HG03139 (cell line): ENCODE data around the gene TUBGCP6.
A peak's percentile ranks its signal among the peaks of the same experiment; 100 is the strongest.
"Not testable (repeated sequence)": the region's sequence is repeated elsewhere in the genome, so short reads cannot be mapped to it uniquely, and the experiment has no call there.

ENCODE experiments used
- ATAC-seq: cut with Tn5 transposase; IDR thresholded peaks from one replicate; pipeline ENCODE4 v1.9.1; 2021; ENCODE audit not compliant: unreplicated experiment

TUBGCP6 gene

GRCh38 chr22:50213263-50213662, 31.6 kb downstream of the TUBGCP6 start:
- ATAC-seq = no peak

DNA sequence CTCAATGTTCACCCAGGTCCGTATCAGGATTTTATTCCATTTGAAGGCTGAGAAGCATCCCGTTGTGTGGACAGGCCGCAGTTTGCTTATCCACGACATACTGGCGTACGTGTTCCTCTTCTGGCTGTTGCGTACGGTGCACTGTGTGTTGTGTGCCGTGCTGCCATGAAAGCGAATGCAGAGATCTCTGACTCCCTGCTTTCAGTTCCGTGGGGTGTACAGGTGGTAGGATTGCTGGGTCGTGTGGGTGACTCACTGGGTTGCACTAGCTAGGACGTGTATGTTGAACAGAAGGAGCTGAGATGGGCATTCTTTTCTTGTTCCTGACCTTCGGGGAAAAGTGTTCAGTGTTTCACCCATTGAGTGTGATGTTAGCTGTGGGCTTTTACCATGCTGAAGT, 33.7 kb downstream of the TUBGCP6 start:
- ATAC-seq = no peak

- no peak for ATAC-seq
These were observed 34.3 kb downstream of the TUBGCP6 start for GRCh38 chr22:50210378-50211139.

DNA sequence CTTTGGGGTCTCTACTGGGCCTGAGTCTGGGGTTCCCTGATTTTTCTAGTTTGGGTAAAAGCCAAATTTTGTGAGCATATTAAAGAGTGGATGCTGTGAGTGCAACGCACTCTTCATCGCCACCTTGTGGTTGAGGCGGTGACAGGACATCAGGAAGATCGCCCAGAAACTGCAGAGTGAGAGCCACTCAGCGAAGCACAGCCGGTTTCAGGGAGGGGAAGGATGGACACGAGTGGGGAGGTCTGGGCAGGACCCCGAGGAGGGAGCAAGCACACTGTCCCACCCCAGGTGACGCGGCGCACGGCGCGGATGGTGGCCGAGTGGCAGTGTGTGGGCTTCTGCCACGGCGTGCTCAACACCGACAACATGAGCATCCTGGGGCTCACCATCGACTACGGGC, 34.9 kb downstream of the TUBGCP6 start:
- no peak for ATAC-seq

DNA sequence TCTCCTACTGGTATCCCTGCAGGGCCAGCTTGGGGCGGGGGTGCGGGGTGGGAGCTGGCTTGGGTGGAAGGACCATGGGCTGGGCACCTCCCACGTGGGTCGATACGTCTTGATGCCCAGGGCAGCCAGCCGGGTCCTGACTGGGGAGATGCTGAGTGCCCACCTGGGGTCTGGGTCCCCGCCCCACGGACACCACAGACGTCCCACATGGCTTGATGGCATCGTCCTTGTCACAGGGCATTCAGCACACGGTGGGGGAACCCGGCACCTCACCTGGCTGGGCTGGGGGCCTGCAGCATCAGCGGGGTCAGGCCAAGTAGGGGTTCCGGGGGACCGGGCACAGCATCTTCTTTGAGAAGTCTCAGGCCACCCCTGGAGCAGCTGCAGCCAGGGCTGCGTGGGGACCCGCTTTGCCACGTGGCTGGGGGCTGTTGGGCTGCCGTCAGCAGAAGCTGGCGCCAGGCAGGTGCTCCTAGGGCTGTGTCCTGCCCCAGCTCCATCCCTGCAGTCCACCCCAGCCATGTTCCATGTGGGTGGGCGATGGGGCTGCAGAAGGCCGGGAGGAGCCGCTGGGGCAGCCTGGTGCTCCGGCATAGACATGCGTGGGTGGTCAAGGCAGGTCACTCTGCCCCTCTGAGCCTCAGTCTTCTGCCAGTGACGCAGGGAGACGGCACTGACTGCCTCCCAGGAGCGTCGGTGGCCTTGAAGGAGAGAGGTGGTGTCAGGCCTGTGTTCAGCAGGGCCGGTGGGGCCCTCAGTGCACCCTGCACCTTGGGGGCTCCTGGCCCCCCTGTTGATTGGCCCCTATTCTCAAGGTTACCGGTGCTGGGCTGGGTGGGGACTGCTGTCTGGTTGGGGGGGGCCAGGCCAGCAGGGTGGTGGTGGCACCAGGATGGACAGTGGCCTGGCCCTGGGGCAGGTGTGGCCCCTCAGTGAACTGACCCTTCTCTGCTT, 35.6 kb downstream of the TUBGCP6 start:
- ATAC-seq = no peak

- ATAC-seq = no peak
These were observed 36.3 kb downstream of the TUBGCP6 start for GRCh38 chr22:50208430-50208938.

DNA sequence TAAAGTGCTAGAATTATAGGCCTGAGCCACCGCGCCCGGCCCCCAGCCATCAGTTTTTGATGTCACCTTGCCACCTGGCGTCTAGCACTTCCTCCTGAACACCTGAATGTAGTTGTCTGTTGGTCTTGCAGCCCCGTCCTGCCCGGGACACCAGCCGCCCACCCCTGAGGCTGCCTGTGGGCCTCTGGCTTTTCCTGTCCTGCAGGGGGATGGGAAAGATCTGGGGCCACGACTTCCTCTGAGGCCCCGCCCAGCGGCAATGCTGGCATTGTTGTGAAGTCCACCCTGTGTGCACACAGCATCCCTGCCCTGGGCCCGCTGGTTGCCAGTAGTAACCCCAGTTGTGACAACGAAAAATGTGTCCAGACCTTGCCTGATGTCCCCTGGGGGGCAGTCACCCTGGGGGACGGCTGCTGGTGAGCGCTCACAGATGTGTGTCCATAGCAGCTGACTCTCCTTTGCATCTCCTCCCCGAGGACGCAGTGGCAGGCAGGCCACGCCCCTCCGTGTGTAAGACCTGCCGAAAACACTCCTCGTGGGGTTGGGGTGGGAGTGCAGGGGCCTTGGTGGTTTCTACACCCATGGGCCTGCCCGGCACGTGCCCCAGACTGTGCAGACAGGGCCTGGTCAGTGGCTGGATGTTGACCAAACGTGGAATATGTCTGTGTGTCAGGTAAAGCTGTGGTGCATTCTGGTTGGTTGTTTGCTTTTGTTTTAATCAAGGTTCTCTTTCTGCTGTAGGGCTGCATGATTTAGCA, 37.3 kb downstream of the TUBGCP6 start:
- no peak for ATAC-seq

DNA sequence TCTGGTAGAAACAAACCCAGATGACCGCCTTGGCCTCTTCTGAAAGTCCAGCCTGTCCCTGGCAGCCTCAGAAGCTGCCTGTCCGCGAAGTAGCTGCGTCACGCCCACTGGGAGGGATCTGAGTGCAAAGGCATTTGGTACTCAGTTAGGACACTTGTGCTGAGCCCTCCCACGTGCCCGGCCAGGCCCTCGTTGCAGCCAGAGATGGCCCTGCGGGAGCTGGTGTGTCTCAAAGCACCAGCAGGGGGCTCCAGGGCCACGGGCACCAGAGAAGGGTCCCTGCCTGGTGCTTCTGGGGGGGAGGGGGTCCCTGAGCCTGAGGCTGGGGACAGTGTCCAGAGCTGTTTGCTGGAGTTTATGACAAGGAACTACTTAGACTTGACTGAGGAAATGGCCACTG, 38.2 kb downstream of the TUBGCP6 start:
- ATAC-seq = no peak

GRCh38 chr22:50205781-50206569, 38.8 kb downstream of the TUBGCP6 start:
- ATAC-seq = no peak

- ATAC-seq = not testable (repeated sequence)
These were observed 39.8 kb downstream of the TUBGCP6 start for GRCh38 chr22:50204998-50205397.

DNA sequence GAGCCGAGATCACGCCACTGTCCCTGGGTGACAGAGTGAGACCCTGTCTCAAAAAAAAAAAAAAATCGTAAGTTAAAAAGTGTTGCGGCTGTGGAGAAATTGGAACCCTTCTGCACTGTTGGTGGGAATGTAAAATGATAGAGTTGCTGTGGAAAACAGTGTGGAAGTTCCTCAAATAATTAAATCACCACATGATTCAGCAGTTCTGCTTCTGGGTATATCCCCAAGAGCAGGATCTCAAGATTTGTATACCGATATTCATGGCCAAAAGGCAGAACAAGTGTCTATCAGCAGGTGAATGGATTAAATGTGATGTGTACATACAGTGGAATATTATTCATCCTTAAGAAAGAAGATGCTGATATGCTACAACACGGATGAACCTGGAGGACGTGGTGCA, 40.3 kb downstream of the TUBGCP6 start:
- ATAC-seq = no peak

DNA sequence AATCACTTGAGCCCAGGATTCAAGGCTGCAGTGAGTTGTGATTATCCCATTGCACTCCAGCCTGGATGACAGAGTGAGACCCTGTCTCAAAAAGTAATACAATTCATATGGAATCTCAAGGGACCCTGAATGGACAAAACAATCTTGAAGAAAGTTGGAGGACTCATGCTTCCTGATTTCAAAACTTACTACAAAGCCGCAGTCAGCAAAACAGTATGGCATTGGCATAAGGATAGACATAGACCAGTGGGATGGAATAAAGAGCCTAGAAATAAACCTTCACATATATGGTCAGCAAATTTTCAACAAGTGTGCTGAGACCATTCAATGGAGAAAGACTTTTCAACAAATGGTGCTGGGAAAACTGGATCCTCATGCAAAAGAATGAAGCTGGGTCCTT, 41.5 kb downstream of the TUBGCP6 start:
- ATAC-seq = no peak

GRCh38 chr22:50202130-50202666, 42.6 kb downstream of the TUBGCP6 start:
- ATAC-seq = no peak

DNA sequence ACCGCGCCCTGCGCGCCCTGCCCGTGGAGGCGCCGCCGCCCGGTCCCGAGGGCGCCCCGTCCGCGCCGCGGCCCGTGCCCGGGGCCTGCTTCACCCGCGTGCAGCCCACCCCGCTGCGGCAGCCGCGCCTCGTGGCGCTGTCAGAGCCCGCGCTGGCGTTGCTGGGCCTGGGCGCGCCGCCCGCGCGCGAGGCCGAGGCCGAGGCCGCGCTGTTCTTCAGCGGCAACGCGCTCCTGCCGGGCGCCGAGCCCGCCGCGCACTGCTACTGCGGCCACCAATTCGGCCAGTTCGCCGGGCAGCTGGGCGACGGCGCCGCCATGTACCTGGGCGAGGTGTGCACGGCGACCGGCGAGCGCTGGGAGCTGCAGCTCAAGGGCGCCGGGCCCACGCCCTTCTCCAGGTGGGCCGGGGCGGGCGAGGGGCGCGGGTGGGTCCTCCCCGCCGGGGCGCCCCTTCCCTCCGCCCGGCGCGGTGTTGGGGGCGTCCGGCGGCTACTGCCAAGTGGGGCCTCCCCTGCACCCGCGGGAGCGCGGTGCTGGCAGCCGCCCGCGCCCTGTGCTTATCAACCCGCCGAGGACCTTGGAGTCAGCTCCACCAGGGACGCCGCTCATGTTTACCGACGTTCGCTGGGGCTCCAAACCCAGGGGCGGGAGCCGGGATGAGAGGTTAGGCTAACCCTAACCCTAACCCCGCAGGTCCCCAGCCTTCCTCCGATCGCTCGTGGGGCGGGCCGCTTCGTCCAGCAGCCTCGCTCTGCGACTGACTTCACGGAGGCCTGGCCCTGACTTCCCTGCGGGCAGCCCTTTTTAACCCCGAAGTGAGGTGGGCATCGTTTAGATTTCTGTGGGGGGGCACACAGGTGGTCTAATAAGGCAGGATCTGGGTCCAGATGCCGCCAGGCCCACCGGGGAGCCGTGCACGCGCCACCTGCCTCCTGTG, 43.4 kb downstream of the TUBGCP6 start:
- ATAC-seq = peak; percentile 27

DNA sequence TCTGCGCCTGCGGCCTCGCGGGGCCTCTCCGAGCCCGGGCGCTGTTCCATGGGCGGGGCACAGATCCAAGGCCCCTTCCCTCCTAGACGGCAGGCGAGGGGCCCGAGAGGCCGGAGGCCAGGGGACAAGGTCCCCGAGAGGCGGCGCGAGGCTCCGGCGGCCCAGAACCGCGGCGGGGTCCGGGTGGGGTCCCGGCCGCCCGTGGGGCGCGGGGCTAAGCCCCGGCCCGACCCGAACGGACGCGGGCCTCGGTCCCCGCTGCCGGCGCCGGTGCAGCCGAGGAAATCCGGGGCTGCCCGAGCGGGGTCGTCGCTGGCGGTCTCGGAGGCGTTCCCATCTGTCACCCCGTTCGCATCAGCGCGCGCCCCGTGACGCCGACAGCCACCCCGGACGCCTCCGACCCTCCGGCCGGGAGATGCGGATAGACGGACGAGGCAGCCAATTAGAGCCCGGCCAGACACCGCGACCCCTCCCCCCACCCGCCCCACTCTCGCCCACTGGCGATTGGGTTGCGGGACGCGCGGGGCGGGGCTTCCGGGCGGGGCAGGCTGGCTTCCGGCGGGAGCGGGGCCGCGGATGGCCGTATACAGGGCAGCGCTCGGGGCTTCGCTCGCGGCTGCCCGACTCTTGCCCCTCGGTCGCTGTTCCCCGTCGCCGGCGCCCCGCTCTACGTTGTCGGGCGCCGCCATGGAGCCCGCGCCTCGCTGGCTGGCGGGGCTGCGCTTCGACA, 44.2 kb downstream of the TUBGCP6 start, which contains the start of gene SELENOO:
TSS of gene SELENOO (plus strand) at position 551 of the 730 bp plus-strand sequence. CDS start at position 577, 26 bp downstream.
- ATAC-seq = peak; percentile 54

- ATAC-seq = no peak
These were observed 44.9 kb downstream of the TUBGCP6 start for GRCh38 chr22:50199829-50200460.

DNA sequence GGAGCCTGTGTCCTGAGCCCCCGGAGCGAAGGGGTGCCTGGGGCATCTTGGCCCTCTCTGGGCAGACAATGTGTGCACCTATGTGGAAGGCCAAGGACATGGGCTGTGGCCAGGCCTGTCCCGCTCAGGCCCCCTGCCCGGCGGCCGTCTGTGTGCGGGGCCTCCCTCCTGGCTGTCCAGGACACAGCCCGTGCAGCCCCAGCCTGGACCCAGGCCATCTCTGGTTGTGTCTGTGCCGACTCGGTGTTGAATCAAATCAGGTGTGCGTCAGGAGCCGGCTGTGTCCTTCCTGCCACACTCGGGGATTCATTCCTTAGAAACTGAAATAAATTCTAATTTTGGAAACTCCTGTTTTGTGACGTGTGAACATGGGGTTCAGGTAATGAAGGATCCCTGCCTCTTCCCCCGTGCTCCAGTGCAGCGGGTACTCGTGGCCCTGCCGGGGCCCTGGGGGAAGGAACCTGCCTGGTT, 45.5 kb downstream of the TUBGCP6 start:
- ATAC-seq = no peak

DNA sequence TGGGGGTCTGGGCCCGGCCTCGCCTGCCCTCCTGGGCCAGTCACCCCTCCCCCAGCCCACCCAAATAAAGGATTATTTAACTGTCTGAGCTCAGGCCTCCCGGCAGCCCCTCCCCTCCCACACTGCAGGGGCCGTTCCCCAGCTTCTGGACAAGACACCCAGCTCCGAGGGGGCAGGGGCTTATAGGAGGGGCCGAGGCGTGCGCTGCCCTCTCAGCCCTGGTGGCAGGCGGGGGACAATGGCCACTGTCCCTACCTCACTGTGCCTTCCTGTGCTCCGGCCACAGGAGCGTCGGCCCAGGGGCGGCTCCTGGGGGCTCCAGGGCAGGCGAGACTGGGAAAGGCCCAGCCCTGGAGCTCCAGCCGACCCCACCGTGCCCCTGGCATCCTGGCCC, 46.2 kb downstream of the TUBGCP6 start:
- no peak for ATAC-seq
